GM12878 (cell line): Measurements from ENCODE around the gene MELTF. TPM values are rescaled to one million over a fixed set of nuclear protein-coding genes. Genes with fewer than 3 reads are reported as not detected.

Experiments
- ATAC-seq: fragments of 200-7000 bp; cut with Tn5 transposase; 3 replicates; pipeline ENCODE4 v1.9.1; 2020; ENCODE audit warnings: mild to moderate bottlenecking, moderate library complexity
- BruUV-seq: library from RNA; stranded (reverse); fragments of 400-500 nt; replicated peaks from 2 replicates; lab custom pipeline; 2021; lab: Mats Ljungman, UMichigan
- CTCF ChIA-PET: fragments of 300-600 bp; sonication (Branson Sonifier 250); formaldehyde crosslinking; extraction: SDS; loops from one replicate; lab custom pipeline; 2021; ENCODE audit warnings: inconsistent platforms; lab: Yijun Ruan, JAX
- POLR2A ChIA-PET: fragments of 350-600 bp; formaldehyde crosslinking; extraction: SDS; loops from one replicate; lab custom pipeline; 2021; ENCODE audit warnings: inconsistent platforms; lab: Charles Lee
- RAD21 ChIA-PET: fragments of 300-600 bp; sonication (Branson Sonifier 250); formaldehyde crosslinking; loops from one replicate; lab custom pipeline; 2023; ENCODE audit warnings: antibody characterized with exemption; ENCODE audit not compliant: unreplicated experiment; lab: Charles Lee
- SMC1A ChIA-PET: fragments of 300-600 bp; sonication (Branson Sonifier 250); formaldehyde crosslinking; loops from one replicate; lab custom pipeline; 2023; ENCODE audit not compliant: unreplicated experiment, uncharacterized antibody; lab: Charles Lee
- DNase-seq: peaks from one replicate; pipeline ENCODE4 v3.0.0-alpha.2; 2011; ENCODE audit warnings: low read depth, low spot score
- FAIRE-seq: peaks from 3 replicates; lab custom pipeline; 2011; peaks lifted over from hg19 to GRCh38; lab: Jason Lieb, UNC
- H2AFZ ChIP-seq: 2 replicates; pipeline ENCODE4 v1.6.0; 2011; ENCODE audit warnings: low read depth, low read length, control low read depth; ENCODE audit not compliant: control insufficient read depth
- H3K27ac ChIP-seq: 2 replicates; pipeline ENCODE4 v1.5.1; 2011; ENCODE audit warnings: control low read depth; ENCODE audit not compliant: control insufficient read depth, insufficient read depth
- H3K27me3 ChIP-seq, 2 experiments: replicated peaks in 1 of 2; 2 replicates each; pipeline versions ENCODE4 v1.6.0 to v1.6.1; 2011; ENCODE audit warnings: low read length in 1 of 2; ENCODE audit not compliant: control insufficient read depth in 2 of 2, insufficient read depth in 2 of 2
- H3K36me3 ChIP-seq, 2 experiments: 2 replicates each; pipeline ENCODE4 v1.5.1; 2011; ENCODE audit warnings: low read length in 1 of 2; ENCODE audit not compliant: control insufficient read depth in 2 of 2, insufficient read depth in 2 of 2
- H3K4me1 ChIP-seq: 2 replicates; pipeline ENCODE4 v1.6.1; 2011; ENCODE audit warnings: mild to moderate bottlenecking, low read length, moderate library complexity, mixed read lengths; ENCODE audit not compliant: control insufficient read depth, insufficient read depth
- H3K4me2 ChIP-seq: 2 replicates; pipeline ENCODE4 v1.6.0; 2011; ENCODE audit warnings: control low read depth; ENCODE audit not compliant: control insufficient read depth, insufficient read depth
- H3K4me3 ChIP-seq: fragments of 200-600 bp; sonication (generic); 2 replicates; pipeline ENCODE4 v1.5.1; 2016
- H3K79me2 ChIP-seq: 2 replicates; pipeline ENCODE4 v1.6.0; 2011; ENCODE audit warnings: low read length; ENCODE audit not compliant: control insufficient read depth, insufficient read depth
- H3K9ac ChIP-seq: 2 replicates; pipeline ENCODE4 v1.8.0; 2011; ENCODE audit warnings: low read length, control low read depth, mixed read lengths; ENCODE audit not compliant: control insufficient read depth, insufficient read depth
- H3K9me3 ChIP-seq: replicated peaks from 3 replicates; pipeline ENCODE4 v1.5.1; 2011; ENCODE audit warnings: mild to moderate bottlenecking, low read length; ENCODE audit not compliant: control insufficient read depth, insufficient read depth
- H4K20me1 ChIP-seq: 2 replicates; pipeline ENCODE4 v1.6.0; 2011; ENCODE audit not compliant: control insufficient read depth, insufficient read depth
- GABPA ChIP-seq: IDR thresholded peaks from 2 replicates; pipeline ENCODE4 v1.6.1; 2014; ENCODE audit warnings: antibody characterized with exemption, low read depth, mild to moderate bottlenecking, inconsistent platforms
- MLLT1 ChIP-seq: fragments of 450-650 bp; IDR thresholded peaks from 2 replicates; pipeline ENCODE4 v1.6.1; 2016; ENCODE audit warnings: mild to moderate bottlenecking
- WGBS: methylation state at CpG from one replicate; pipeline ENCODE4 v1.1.6; 2016; ENCODE audit warnings: low lambda C conversion rate; ENCODE audit not compliant: insufficient replicate concordance, insufficient coverage; ENCODE audit errors: missing lambda C conversion rate; 5-methylcytosine and 5-hydroxymethylcytosine counted together
- in situ Hi-C: fragments of 300-500 bp; cut with MboI; formaldehyde crosslinking; loops from 9 replicates; pipeline ENCODE4 v1.14.3; 2018; ENCODE audit warnings: mixed read lengths
- intact Hi-C: fragments of 100-400 bp; cut with micrococcal nuclease; formaldehyde crosslinking; loops from one replicate; pipeline ENCODE4 v1.14.2; 2022; ENCODE audit not compliant: unreplicated experiment
- polyA plus RNA-seq, 11 experiments: library from polyadenylated mRNA; depleted of rRNA in 4 of 11; unstranded in 6 of 11; stranded (reverse) in 5 of 11; fragments of >200 nt; fragmentation: Nextera tagmentation in 4 of 11; fragmentation: Illumina TruSeq in 1 of 11; extraction: Ambion mirVana in 4 of 11; extraction: Trizol in 1 of 11; gene quantifications; 1 replicate in 1 of 11; 2 replicates in 10 of 11; pipeline versions ENCODE4 v1.2.1 to v1.2.3, GENCODE V29; 2011 to 2016; ENCODE audit warnings: inconsistent platforms in 2 of 11, missing spikeins in 2 of 11, low read depth in 1 of 11
- total RNA-seq, 4 experiments: library from RNA; depleted of rRNA in 3 of 4; stranded (reverse); fragments of >200 nt in 3 of 4; fragmentation: Illumina TruSeq in 1 of 4; extraction: Trizol in 1 of 4; gene quantifications; 2 replicates each; pipeline versions ENCODE4 v1.2.1 to v1.2.3, GENCODE V29; 2013 to 2021

The MELTF gene
- total and polyA plus RNA-seq, 10 of the 15 experiments (the other 5 are each of a cell fraction or from before 2014, with no cell fraction given): 0.55 to 49.1 (median 11.1) TPM

DNA sequence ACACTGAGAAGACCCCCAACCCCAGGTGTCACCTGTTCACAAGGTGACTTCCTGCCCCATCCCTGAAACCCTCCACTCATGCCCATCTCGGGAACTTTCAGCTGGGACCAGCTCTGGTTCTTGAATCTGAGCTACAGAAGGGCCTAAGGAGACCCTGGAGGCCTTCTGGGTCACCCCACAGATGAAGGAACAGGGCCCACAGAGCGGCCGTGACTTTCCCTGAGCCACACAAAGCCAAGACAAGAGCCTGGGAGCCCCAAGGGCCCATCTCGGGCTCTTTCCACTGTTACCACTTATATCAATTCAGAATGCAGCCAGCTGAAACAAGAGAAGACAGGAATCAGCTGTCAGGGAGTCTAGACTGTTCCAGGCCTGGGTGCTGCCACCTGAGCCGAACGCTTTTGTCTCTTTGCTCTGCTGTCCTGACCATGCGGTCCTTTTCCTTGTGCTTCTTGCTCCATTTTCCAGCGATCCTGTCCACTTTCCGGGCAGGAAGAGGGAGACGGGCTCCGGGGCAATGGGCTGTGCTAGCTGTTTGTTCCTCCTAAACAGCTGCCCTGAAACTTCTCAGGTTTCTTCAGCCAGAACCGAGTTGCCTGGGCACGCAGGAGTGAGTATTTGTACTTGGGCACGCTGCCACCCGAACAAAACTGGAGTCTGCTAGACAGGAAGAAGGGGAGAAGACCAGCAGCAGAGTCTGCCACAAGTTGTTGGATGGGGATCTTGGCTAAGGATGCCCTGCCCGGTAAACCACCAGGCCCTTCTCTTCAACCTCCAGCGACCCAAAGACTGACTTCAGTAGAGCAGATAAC lies 33.0 kb downstream of the MELTF start:
- H3K36me3 ChIP-seq: no peaks in the 10 kb centered on the region
- no peak for TF ChIP-seq GABPA
- TF ChIP-seq, all 136 proteins: peak for 0
- in situ Hi-C loops: loop anchor here (25.0 kb wide), 1 partner anchor 516 kb away; no protein-coding TSS in a partner anchor
- H3K4me1 ChIP-seq: no peaks in the 10 kb centered on the region
- no peaks in the 10 kb centered on the region for H3K79me2 ChIP-seq
- H2AFZ ChIP-seq: no peak overlapping the region
- H3K9me3 ChIP-seq: no peaks in the 10 kb centered on the region; the same call in 2 of the 3 replicates
- no peak overlapping the region for H3K9ac ChIP-seq
- 65% methylated on average over 17 of the region's 17 CpGs for WGBS
- no TSS peak for BruUV-seq
- RAD21 ChIA-PET: no interaction called here
- H3K27me3 ChIP-seq: no peaks in the 10 kb centered on the region
- CTCF ChIA-PET: interaction anchor here (1.6 kb wide), 1 partner anchor 34 kb away, joined by 5 read pairs; no protein-coding TSS in a partner anchor
- DNase-seq (no peak), ATAC-seq (no peak), FAIRE-seq (no peak)
- SMC1A ChIA-PET: interaction anchor here (0.9 to 1.1 kb wide), 2 partner anchors 159 kb away, joined by 3 read pairs; no protein-coding TSS in a partner anchor
- no peak overlapping the region for H3K4me3 ChIP-seq
- intact Hi-C loops: no loop called here
- no peak overlapping the region for H3K4me2 ChIP-seq
- no peaks in the 10 kb centered on the region for H4K20me1 ChIP-seq
- POLR2A ChIA-PET: no interaction called here
- no peak overlapping the region for H3K27ac ChIP-seq

DNA sequence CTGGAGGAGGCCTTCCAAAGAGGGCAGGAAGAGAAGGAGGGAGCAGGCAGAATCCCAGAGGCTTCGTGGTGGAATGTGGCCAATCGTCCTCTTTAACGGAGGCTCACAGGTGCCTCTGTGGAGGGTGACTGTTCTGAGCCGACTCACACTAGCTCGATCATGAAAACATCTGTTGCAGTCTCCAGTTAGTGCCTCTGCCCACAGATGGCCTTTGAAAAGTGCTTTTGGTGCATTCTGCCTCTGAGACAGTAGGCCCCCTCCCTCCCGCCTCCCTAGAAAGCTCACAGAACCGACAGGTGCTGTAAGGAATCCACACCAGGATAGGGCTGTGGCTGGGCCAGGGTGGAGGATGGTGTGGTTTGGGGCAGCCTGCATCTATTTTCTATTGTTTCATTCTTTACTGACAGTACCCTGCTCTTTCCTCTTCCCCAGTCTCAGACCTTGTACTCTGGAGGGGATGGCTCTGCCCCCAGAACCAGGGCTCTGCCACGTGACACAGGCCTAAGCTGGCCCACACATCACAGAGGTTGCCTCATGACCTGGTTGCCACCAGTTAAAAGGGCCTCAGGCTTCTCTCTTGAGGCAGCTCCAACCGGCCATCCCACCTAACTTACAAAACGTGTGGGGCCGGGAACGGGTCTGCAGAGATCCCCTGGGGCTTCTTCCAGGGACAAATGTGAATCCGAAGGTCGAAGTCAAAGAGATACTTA lies 33.8 kb downstream of the MELTF start:
- Histone ChIP-seq H3K27me3 (no peaks in the 10 kb centered on the region), H2AFZ (no peak overlapping the region), H4K20me1 (no peaks in the 10 kb centered on the region), H3K9me3 (no peaks in the 10 kb centered on the region; the same call in 2 of the 3 replicates), H3K4me3 (no peak overlapping the region), H3K9ac (no peak overlapping the region), H3K79me2 (no peaks in the 10 kb centered on the region), H3K4me2 (no peak overlapping the region), H3K4me1 (no peaks in the 10 kb centered on the region), H3K36me3 (no peaks in the 10 kb centered on the region), H3K27ac (no peak overlapping the region)
- no peak for TF ChIP-seq MLLT1
- POLR2A ChIA-PET: no interaction called here
- SMC1A ChIA-PET: interaction anchor here (0.9 to 1.0 kb wide), 2 partner anchors 35 to 158 kb away, joined by 3 read pairs; no protein-coding TSS in a partner anchor
- DNase-seq: no peak
- in situ Hi-C loops: loop anchor here (25.0 kb wide), 1 partner anchor 516 kb away; no protein-coding TSS in a partner anchor
- ATAC-seq: no peak
- BruUV-seq: no TSS peak
- no peak for FAIRE-seq
- CTCF ChIA-PET: no interaction called here
- intact Hi-C loops: no loop called here
- 77% methylated on average over 14 of the region's 14 CpGs for WGBS
- RAD21 ChIA-PET: no interaction called here
